ENCODE results near the gene TEX54. TPM values are rescaled to one million over a fixed set of nuclear protein-coding genes. Genes with fewer than 3 reads are reported as not detected.
"Not testable (repeated sequence)": the region's sequence is repeated elsewhere in the genome, so short reads cannot be mapped to it uniquely, and the experiment has no call there.

Gene TEX54
- total and polyA plus RNA-seq, 4 donors = 0.57 TPM; not detected in 3

GRCh38 chr11:62847767-62848314 is 15.2 kb upstream of the TEX54 start:
- WGBS (ENCODE audit: insufficient coverage) = no CpG with 5 or more reads among the region's 1 CpG
- H3K4me3 ChIP-seq (ENCODE audit: low read depth, low read length) = no peak overlapping the region
- H3K27me3 ChIP-seq (ENCODE audit: control insufficient read depth, insufficient read depth, low read length) = no peaks in the 10 kb centered on the region
- peaks cover 2% of the 10 kb centered on the region for H3K4me1 ChIP-seq (ENCODE audit: control insufficient read depth, insufficient read depth, low read length)
- peaks cover 18% of the 10 kb centered on the region for H3K36me3 ChIP-seq (ENCODE audit: control insufficient read depth, insufficient read depth, low read length)
- DNase-seq (ENCODE audit: low read depth in 4 of 6, low spot score in 6 of 6) = no peak
- H3K27ac ChIP-seq (ENCODE audit: low read depth, low read length) = no peak overlapping the region
- no peaks in the 10 kb centered on the region for H3K9me3 ChIP-seq (ENCODE audit: control insufficient read depth, insufficient read depth, low read length)

GRCh38 chr11:62846177-62846576 is 13.5 kb upstream of the TEX54 start:
- Histone ChIP-seq H3K4me1 (ENCODE audit: control insufficient read depth, insufficient read depth, low read length) (peaks cover 12% of the 10 kb centered on the region), H3K9me3 (ENCODE audit: control insufficient read depth, insufficient read depth, low read length) (no peaks in the 10 kb centered on the region), H3K27ac (ENCODE audit: low read depth, low read length) (no peak overlapping the region), H3K4me3 (ENCODE audit: low read depth, low read length) (no peak overlapping the region), H3K27me3 (ENCODE audit: control insufficient read depth, insufficient read depth, low read length) (no peaks in the 10 kb centered on the region), H3K36me3 (ENCODE audit: control insufficient read depth, insufficient read depth, low read length) (peaks cover 3% of the 10 kb centered on the region)
- WGBS (ENCODE audit: insufficient coverage) = 100% methylated on average over 2 of the region's 3 CpGs
- DNase-seq (ENCODE audit: low read depth in 4 of 6, low spot score in 6 of 6) = no peak

GRCh38 chr11:62844154-62844553 is 11.5 kb upstream of the TEX54 start:
- 100% methylated on average over 2 of the region's 3 CpGs for WGBS (ENCODE audit: insufficient coverage)
- H3K9me3 ChIP-seq (ENCODE audit: control insufficient read depth, insufficient read depth, low read length) = no peaks in the 10 kb centered on the region

GRCh38 chr11:62843466-62843865 is 10.8 kb upstream of the TEX54 start:
- H3K4me1 ChIP-seq (ENCODE audit: control insufficient read depth, insufficient read depth, low read length) = peaks cover 27% of the 10 kb centered on the region
- H3K4me3 ChIP-seq (ENCODE audit: low read depth, low read length) = no peak overlapping the region
- no peaks in the 10 kb centered on the region for H3K36me3 ChIP-seq (ENCODE audit: control insufficient read depth, insufficient read depth, low read length)
- 100% methylated on average over 2 of the region's 3 CpGs for WGBS (ENCODE audit: insufficient coverage)
- no peaks in the 10 kb centered on the region for H3K27me3 ChIP-seq (ENCODE audit: control insufficient read depth, insufficient read depth, low read length)
- no peak overlapping the region for H3K27ac ChIP-seq (ENCODE audit: low read depth, low read length)
- DNase-seq (ENCODE audit: low read depth in 4 of 6, low spot score in 6 of 6) = no peak
- no peaks in the 10 kb centered on the region for H3K9me3 ChIP-seq (ENCODE audit: control insufficient read depth, insufficient read depth, low read length)

More at GRCh38 chr11:62844154-62844553, 11.5 kb upstream of the TEX54 start:
- DNase-seq (ENCODE audit: low read depth in 4 of 6, low spot score in 6 of 6) = no peak
- Histone ChIP-seq H3K4me3 (ENCODE audit: low read depth, low read length) (no peak overlapping the region), H3K36me3 (ENCODE audit: control insufficient read depth, insufficient read depth, low read length) (no peaks in the 10 kb centered on the region), H3K27me3 (ENCODE audit: control insufficient read depth, insufficient read depth, low read length) (no peaks in the 10 kb centered on the region), H3K27ac (ENCODE audit: low read depth, low read length) (no peak overlapping the region), H3K4me1 (ENCODE audit: control insufficient read depth, insufficient read depth, low read length) (peaks cover 20% of the 10 kb centered on the region)

- WGBS (ENCODE audit: insufficient coverage) = 95% methylated on average over 5 of the region's 9 CpGs
- H3K27ac ChIP-seq (ENCODE audit: low read depth, low read length) = peak overlapping the region; percentile 99
- not testable (repeated sequence) for H3K36me3 ChIP-seq (ENCODE audit: control insufficient read depth, insufficient read depth, low read length); H3K27me3 ChIP-seq (ENCODE audit: control insufficient read depth, insufficient read depth, low read length); H3K9me3 ChIP-seq (ENCODE audit: control insufficient read depth, insufficient read depth, low read length)
- peaks cover 31% of the 10 kb centered on the region for H3K4me1 ChIP-seq (ENCODE audit: control insufficient read depth, insufficient read depth, low read length)
- peak in 1 of 6 donors; percentile 69 for DNase-seq (ENCODE audit: low read depth in 4 of 6, low spot score in 6 of 6)
- H3K4me3 ChIP-seq (ENCODE audit: low read depth, low read length) = peak overlapping the region; percentile 77
Observed at GRCh38 chr11:62842891-62843290, 10.2 kb upstream of the TEX54 start.

GRCh38 chr11:62842171-62842741 is 9.6 kb upstream of the TEX54 start:
- H3K36me3 ChIP-seq (ENCODE audit: control insufficient read depth, insufficient read depth, low read length) = peaks cover 5% of the 10 kb centered on the region
- H3K27me3 ChIP-seq (ENCODE audit: control insufficient read depth, insufficient read depth, low read length) = no peaks in the 10 kb centered on the region
- H3K4me3 ChIP-seq (ENCODE audit: low read depth, low read length) = peak overlapping the region; percentile 77
- H3K4me1 ChIP-seq (ENCODE audit: control insufficient read depth, insufficient read depth, low read length) = peaks cover 31% of the 10 kb centered on the region
- DNase-seq (ENCODE audit: low read depth in 4 of 6, low spot score in 6 of 6) = peak in 1 of 6 donors; percentile 67
- no peaks in the 10 kb centered on the region for H3K9me3 ChIP-seq (ENCODE audit: control insufficient read depth, insufficient read depth, low read length)
- WGBS (ENCODE audit: insufficient coverage) = 3% methylated on average over 30 of the region's 30 CpGs
- peak overlapping the region; percentile 99 for H3K27ac ChIP-seq (ENCODE audit: low read depth, low read length)

- Histone ChIP-seq H3K27me3 (ENCODE audit: control insufficient read depth, insufficient read depth, low read length) (no peaks in the 10 kb centered on the region), H3K4me1 (ENCODE audit: control insufficient read depth, insufficient read depth, low read length) (peaks cover 31% of the 10 kb centered on the region), H3K4me3 (ENCODE audit: low read depth, low read length) (peak overlapping the region; percentile 94), H3K9me3 (ENCODE audit: control insufficient read depth, insufficient read depth, low read length) (no peaks in the 10 kb centered on the region), H3K27ac (ENCODE audit: low read depth, low read length) (peak overlapping the region; percentile 99), H3K36me3 (ENCODE audit: control insufficient read depth, insufficient read depth, low read length) (peaks cover 8% of the 10 kb centered on the region)
- DNase-seq (ENCODE audit: low read depth in 4 of 6, low spot score in 6 of 6) = peak; percentile 92 to 99 (median 96)
- WGBS (ENCODE audit: insufficient coverage) = 0% methylated on average over 24 of the region's 33 CpGs
Observed at GRCh38 chr11:62841361-62842170, 8.9 kb upstream of the TEX54 start.

GRCh38 chr11:62840721-62841360 is 8.2 kb upstream of the TEX54 start:
- H3K4me1 ChIP-seq (ENCODE audit: control insufficient read depth, insufficient read depth, low read length) = peaks cover 31% of the 10 kb centered on the region
- H3K9me3 ChIP-seq (ENCODE audit: control insufficient read depth, insufficient read depth, low read length); H3K27me3 ChIP-seq (ENCODE audit: control insufficient read depth, insufficient read depth, low read length): not testable (repeated sequence)
- WGBS (ENCODE audit: insufficient coverage) = 1% methylated on average over 36 of the region's 41 CpGs
- peak in 2 of 6 donors; percentile 35 to 68 for DNase-seq (ENCODE audit: low read depth in 4 of 6, low spot score in 6 of 6)
- H3K36me3 ChIP-seq (ENCODE audit: control insufficient read depth, insufficient read depth, low read length) = peaks cover 11% of the 10 kb centered on the region
- H3K27ac ChIP-seq (ENCODE audit: low read depth, low read length) = peak overlapping the region; percentile 99
- peak overlapping the region; percentile 94 for H3K4me3 ChIP-seq (ENCODE audit: low read depth, low read length)

GRCh38 chr11:62839050-62839945 is 6.7 kb upstream of the TEX54 start, which contains the start of gene WDR74:
WDR74 (minus strand) TSS chr11:62839590; CDS start chr11:62839570, 20 bp downstream.
- peaks cover 27% of the 10 kb centered on the region for H3K36me3 ChIP-seq (ENCODE audit: control insufficient read depth, insufficient read depth, low read length)
- under 1% methylated on average over 56 of the region's 62 CpGs for WGBS (ENCODE audit: insufficient coverage)

More at GRCh38 chr11:62839050-62839945, 6.7 kb upstream of the TEX54 start, which contains the start of gene WDR74:
- peak; percentile 87 to 98 (median 92) for DNase-seq (ENCODE audit: low read depth in 4 of 6, low spot score in 6 of 6)
- Histone ChIP-seq H3K4me1 (ENCODE audit: control insufficient read depth, insufficient read depth, low read length) (peaks cover 31% of the 10 kb centered on the region), H3K4me3 (ENCODE audit: low read depth, low read length) (peak within 1 kb of the TSS; percentile 94), H3K27me3 (ENCODE audit: control insufficient read depth, insufficient read depth, low read length) (no peaks in the 10 kb centered on the region), H3K9me3 (ENCODE audit: control insufficient read depth, insufficient read depth, low read length) (no peaks in the 10 kb centered on the region), H3K27ac (ENCODE audit: low read depth, low read length) (peak within 1 kb of the TSS; percentile 99)

All from spinal cord (tissue), 10 donors.